B cell (primary cell): ENCODE results near the gene MOSPD2.

ENCODE experiments used
- EZH2 ChIP-seq: IDR thresholded peaks from 2 replicates; pipeline ENCODE4 v1.6.1; 2012; ENCODE audit warnings: borderline replicate concordance, low read depth, mild to moderate bottlenecking, moderate library complexity, low read length; ENCODE audit not compliant: insufficient read depth, poor library complexity, severe bottlenecking
- TF ChIP-seq, protein P1 (sequence below): fragments of 200-600 bp; IDR thresholded peaks from one replicate; pipeline ENCODE4 v1.8.0; 2022; ENCODE audit warnings: antibody characterized with exemption, mild to moderate bottlenecking

DNA sequence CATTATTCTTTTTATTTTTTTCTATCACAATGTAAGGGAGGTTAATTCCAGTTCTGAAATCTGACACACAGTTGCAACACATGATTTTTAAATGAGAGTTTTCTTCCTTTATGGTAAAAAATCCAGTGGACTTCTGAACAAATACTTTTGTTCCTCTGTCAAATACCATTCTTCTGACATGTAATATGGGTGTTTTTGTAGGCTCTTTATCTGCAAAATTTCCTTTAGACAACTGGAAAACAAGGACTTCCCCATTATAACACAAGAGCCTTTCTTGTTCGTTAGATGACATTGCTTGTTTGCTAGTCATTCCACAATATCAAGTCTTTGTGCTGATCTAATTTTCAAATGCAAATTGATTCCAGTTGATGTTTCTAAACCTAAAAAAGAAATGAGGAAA is 8.0 kb upstream of the MOSPD2 start:
- TF ChIP-seq, protein P1, sequence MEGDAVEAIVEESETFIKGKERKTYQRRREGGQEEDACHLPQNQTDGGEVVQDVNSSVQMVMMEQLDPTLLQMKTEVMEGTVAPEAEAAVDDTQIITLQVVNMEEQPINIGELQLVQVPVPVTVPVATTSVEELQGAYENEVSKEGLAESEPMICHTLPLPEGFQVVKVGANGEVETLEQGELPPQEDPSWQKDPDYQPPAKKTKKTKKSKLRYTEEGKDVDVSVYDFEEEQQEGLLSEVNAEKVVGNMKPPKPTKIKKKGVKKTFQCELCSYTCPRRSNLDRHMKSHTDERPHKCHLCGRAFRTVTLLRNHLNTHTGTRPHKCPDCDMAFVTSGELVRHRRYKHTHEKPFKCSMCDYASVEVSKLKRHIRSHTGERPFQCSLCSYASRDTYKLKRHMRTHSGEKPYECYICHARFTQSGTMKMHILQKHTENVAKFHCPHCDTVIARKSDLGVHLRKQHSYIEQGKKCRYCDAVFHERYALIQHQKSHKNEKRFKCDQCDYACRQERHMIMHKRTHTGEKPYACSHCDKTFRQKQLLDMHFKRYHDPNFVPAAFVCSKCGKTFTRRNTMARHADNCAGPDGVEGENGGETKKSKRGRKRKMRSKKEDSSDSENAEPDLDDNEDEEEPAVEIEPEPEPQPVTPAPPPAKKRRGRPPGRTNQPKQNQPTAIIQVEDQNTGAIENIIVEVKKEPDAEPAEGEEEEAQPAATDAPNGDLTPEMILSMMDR: no peak
- no peak for TF ChIP-seq EZH2
